HG03196 (cell line): Measurements from ENCODE around the gene SYTL5.

ENCODE experiments used
- ATAC-seq: cut with Tn5 transposase; IDR thresholded peaks from one replicate; pipeline ENCODE4 v1.9.1; 2021; ENCODE audit not compliant: unreplicated experiment

Gene SYTL5

DNA sequence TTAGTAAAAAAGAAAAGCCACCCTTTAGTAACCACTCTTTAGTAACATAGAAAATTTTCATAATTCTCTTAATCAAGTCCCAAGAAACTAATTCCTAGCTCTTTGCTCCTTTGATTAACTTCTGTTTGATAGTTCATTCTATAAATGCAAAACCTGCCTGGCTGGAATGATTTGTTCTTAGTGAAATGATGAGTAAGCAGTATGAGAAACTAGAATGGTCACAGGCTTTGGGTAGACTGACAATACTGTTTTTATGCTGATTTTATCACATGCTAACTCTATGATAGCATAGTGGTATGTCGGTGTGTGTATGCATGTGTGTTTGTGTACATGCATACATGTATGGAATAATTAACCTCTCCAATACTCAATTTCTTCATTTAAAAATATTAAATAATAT lies 81.2 kb downstream of the SYTL5 start:
- ATAC-seq, result no peak

DNA sequence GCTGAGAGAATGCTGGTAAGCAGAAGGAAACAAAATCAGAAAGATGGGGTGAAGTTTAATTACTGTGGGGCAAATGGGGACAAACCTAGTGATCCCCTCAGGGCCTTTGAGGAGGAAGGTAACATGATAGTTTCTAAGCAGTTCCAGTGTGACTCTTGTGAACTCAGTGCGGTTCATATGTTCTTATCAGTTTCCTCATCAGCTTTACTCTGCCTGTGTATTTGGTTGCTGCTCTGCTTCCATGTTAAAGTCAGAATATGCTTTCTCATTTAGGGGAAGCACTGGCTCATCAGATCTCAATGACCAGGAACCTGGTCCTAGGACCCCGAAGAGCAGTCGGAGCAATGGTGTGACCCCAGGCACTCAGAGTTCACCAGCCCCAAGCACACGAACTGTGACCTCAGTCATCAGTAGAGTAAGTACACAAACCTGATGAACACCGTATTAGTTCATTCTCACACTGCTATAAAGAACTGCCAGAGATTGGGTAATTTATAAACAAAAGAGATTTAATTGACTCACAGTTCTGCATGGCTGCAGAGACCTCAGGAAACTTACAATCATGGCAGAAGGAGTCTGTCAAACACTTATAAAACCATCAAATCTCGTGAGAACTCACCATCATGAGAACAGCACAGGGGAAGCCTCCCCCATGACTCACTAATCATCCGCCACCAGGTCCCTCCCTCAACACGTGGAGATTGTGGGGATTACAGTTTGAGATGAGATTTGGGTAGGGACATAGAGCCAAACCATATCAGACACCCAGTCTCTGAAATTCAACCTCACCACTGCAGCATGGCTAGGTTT lies 83.0 kb downstream of the SYTL5 start:
- no peak for ATAC-seq

DNA sequence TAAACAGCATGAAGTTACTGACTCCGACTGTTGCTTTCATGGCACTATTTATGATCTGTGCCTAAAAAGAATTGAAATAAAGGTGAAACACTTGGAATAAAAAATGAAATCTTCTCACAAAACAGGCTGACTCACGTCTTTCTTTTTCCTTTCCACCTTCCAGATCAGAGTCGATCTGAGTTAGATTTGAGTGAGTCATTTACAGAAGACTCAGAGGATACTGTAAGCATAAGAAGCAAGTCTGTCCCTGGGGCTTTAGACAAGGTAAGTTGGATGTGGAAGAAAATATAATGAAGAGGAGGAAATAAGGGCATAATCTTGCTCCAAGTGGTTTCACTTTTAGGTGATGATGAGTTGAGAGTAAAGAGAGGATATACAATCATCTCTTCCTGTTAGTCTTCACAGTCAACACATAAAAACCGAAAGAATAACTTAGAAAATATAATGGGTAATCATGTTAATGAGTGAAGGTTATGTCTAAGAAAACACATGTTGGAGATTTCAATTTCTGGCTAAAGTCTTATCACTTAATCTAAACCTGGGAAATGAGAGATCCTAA lies 89.7 kb downstream of the SYTL5 start:
- no peak for ATAC-seq

DNA sequence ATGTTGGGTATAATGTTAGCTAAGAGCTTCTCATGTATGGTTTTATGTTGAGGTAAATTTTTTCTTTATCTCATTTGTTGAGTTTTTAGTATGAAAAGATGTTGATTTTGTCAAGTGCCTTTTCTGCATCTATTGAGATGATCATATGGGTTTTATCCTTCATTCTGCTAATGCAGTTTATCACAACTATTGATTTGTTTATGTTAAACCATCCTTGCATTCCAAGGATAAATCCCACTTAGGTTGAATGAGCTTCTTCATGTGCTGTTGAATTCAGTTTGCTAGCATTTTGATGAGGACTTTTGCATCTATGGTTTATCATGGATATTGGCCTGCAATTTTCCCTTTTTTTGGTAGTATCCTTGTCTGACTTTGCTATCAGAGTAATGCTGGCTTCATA lies 93.3 kb downstream of the SYTL5 start:
- no peak for ATAC-seq

DNA sequence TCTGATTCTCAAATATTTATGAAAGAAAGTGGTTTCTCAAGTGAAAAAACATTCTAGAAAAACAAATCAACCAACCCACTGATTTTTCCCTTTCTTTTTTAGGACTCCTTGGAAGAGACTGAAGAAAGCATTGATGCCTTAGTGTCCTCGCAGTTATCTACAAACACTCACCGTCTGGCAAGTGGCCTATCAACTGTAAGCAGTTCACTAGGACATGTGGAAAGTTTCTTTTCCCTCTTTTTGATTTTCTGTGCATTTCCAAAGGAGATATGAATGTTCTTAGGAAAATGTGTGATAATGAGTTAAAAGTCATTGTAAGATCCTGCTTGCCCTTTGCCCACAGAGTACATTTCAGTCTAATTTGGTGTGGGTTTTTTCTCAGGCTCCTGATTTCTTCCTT lies 95.9 kb downstream of the SYTL5 start:
- ATAC-seq, result no peak

DNA sequence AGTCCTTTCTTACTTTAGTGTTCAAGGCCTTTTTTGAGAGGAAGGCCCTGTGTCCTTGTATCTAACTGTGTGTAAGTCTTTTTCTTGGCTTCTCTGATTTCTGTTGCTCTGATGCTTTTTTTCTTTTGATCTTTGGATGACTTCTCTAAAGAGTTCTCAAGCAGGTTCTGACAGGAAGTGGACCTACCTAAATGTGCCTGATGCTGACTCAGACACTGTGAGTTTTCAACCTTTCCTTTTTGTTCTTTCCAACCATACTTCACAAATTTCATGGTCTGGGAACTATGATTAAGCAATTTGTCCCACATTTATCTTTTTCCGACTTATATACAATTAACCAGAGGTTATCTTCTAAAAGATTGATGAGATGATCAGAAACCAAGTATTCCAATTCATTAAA lies 96.5 kb downstream of the SYTL5 start:
- ATAC-seq, result no peak

DNA sequence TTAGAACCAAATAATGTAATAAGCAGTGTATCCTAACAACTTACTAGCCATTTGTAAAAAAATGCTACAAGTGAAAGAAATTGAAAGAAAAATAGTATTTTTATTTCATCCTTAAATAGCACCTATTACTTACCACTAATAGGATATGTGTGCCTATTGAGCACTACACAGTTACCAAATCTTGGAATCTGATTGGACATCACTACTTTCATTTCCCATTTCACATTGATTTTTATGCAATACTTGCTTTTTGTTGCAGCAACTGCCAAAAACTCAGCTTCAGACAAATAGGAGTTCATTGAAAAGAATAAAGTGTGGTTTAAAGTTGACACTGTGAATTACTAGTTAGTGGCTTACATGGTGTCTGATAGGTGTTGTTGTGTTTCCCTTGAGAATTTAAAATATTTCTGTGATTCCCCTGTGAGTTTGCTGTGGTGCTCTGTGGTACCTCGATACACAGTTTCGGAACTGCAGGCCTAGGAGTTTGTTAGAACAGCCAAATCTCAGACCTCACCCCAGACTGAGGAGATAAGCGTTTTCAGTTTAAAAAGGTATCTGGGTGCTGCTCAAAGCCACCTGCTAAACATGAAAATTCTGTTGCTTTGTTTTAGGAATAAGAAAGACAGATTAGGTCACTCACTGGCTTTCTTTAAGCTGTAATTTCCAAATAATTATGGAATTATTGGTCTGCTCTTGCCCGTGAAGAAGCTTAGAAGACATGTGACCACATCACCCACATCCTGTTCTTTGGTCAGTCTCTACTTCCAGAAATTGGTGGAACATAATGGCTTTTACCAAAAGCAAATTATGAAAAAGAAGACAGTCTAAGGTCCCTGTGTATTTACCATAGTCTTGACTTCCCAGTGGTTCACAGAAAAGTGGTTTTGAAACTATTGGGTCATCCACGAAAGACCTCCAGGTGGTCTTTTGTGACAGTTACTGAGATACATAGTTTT lies 97.8 kb downstream of the SYTL5 start:
- peak; percentile 92 for ATAC-seq

DNA sequence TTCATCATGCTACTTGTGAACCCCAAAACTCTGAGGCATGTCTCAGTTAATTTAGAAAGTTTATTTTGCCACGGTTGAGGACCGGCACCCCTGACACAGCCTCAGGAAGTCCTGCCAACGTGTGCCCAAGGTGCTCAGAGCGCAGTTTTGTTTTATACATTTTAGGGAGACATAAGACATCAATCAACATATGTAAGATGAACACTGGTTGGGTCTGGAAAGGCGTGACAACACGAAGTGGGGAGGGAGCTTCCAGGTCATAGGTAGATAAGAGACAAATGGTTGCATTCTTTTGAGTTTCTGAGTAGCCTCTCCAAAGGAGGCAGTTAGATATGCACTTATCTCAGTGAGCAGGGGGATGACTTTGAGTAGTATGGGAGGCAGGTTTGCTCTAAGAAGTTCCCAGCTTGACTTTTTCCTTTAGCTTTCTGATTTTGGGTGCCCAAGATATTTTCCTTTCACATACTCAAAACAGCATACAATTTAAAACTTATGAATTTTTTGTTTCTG lies 98.9 kb downstream of the SYTL5 start:
- no peak for ATAC-seq

DNA sequence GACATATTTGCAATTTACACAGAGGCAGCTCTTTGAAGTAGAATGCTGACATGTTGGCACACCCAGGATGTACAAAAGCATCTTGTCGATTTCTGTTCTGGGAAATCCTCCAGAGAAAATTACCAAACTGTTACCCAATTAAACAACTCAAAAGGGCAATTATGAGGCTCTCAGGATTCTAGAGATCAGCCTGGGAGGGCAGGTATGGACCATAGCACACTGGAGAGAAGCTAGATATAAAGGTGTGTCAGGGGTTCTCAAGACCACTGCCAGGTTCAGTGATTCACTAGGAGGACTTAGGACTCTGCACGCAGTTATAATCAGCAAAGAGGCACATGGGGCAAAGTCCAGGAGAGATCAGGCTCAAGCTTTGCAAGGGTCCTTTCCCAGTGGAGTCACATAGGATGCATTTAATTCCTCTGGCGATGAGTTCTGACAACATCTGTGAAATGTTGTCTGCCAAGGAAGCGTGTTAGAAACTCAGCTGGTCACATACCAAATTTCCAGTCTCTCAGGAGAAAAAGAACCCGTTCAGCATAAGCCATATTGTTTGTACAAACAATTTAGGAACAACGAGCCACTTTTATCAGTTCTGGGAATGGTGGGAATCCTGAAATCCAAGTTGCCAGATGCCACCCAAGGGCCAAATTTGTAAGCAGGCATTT lies 100.8 kb downstream of the SYTL5 start:
- no peak for ATAC-seq

DNA sequence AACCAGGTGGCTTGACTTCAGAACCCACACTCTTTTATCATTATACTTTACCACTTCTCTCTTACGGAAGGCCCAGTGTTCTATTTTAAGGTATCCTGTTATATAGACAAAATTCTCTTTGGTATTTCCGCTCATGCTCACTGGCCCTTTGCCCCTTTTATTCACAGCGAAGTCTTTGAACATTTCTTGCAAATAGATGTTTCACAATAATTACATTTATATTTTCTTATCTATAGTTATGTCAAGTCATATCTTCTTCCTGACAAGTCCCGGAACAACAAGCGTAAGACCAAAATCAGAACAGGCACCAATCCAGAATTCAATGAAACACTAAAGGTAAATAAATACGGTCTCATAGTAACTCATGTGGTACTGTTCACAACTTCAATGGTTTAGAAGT lies 102.0 kb downstream of the SYTL5 start:
- ATAC-seq, result no peak

DNA sequence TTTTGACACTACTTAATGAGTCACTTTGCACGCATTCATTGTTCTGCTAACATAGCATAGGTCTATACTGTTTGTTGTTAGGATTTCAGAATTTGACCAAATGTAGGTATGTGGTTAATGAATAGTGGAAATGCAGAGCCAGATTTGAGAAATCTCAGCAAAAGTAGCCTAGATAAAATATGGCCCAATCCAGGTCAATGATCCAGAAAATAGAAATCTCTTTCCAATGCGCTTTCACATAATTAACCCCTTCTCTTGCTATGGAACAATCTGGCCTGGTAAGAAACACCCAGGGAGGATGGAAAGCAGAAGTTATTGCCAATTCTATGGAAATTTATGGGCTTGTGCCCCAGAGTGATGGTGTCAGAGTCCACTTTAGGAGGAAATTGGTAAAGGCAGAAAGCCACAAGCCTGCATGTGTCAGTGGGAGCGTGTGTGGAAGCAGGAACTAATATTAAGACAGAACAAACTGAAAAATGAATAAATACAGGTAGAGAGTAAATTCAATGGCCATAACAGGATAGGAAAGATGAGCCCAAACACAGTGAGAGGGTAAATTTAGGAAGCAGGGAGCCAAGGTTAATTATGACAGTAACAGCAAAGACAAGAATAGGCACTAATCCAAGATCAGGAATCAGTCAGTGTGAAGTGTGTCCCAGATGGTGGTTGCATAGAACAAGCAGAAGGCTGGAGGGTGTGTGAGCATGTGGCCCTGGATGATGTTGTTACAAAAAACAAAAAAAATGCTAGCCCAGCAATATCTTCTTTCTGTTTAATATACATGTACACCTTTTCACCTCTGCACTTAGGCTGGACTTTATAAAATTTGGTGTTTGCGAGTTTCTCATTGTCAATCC lies 102.9 kb downstream of the SYTL5 start:
- ATAC-seq, result no peak

DNA sequence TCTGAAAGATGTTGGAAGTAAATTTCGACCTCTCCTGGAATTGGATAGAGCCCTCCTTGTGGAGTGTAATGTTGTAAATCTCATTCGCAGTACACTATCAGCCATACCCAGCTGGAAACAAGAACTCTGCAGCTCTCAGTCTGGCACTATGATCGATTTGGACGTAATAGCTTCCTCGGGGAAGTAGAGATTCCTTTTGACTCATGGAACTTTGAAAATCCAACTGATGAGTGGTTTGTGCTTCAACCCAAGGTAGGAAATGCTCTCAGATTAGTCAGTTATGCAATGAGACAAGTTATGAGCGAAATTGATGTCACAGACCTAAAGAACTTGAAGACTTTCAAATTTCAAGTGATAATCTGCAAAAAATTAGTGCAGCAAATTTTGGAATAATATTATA lies 103.9 kb downstream of the SYTL5 start:
- no peak for ATAC-seq

DNA sequence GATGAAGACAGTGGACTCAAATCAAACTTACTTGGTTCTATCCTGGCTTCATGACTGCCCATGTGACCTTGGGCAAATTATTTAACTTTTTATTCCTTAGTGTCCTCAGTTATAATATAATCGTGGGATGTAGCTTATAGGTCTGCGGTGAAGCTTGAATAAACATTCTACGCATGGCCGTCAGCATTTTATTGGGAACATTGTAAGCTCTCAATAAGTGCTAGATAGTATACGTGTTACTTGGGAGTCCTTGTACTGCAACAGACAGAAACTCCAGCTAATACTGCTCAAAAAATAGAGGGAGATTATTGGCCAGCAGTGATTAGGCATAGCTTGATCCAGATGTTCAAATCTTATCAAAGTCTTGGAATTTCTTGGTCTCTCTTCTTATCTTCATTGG lies 104.8 kb downstream of the SYTL5 start:
- no peak for ATAC-seq

DNA sequence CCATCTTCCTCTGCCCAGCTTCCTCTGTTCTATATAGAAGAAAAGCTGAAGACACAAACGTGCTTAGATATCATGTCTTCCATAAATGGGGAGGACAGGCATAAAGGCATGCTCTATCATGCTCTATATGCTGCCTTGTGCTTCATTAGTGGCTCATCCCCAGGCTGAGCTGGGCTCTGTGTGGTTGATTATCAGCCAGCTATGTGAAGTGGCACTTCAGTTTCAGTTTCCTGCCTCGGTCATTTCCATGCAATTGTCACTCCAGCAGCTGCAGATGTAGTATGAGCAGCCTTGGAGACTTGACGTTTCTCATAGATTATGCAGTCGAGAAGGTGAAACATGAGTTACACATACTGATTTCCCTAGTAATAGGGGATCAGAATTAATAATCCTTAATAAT lies 106.2 kb downstream of the SYTL5 start:
- ATAC-seq, result peak; percentile 89

DNA sequence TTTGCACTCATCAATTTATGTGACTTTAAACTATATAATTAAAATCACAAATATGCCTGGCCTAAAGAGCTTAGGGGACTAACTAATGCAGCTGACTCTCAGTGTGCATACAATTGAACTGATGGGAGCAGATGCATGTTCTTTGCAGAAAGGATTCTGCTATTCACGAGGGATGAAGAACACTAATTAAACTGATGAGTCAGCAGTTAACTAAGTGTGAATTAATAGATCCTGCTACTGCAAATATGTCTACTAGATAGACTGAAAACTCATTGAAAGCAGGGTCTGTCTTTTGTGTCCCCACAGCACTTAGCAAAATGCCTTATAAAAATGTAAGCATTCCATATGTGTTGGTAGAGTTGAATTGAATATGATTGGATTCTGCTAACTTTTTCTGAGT lies 110.4 kb downstream of the SYTL5 start:
- ATAC-seq, result no peak

DNA sequence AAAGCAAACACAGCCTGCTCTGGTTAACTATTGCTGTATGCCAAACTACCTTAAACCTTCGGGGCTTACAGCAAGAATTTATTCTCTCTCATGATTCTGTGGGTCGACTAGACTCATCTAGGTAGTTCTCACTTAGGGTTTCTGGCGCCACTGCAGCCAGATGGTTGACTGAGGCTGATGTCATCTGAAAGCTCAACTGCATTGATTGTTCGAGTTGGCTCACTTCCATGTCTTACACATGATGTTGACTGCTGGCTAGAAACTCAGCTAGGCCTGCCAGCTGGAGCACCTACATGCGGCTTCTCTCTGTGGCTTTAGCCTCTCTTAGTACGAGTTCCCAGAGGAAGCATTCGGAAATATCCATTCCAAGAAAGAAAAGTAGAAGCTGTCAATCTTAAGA lies 111.1 kb downstream of the SYTL5 start:
- ATAC-seq, result no peak

DNA sequence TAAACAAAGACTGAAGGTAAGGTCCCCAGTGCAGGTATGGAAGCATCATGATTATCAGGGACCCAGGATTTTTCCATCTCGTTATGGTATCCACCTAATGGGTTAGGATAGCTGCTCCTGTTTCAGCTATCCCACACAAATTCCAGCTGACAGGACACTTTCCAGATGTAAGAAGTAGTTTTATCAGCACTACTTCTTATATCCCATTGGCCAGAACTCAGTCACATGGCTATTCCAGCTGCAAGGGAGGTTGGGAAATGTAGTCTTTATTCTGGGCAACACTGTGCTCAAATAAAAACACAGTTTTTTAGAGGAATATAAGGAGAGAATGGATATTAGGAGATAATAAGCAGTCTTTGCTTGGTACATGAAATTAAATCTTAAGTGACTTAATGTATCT lies 117.6 kb downstream of the SYTL5 start:
- no peak for ATAC-seq

DNA sequence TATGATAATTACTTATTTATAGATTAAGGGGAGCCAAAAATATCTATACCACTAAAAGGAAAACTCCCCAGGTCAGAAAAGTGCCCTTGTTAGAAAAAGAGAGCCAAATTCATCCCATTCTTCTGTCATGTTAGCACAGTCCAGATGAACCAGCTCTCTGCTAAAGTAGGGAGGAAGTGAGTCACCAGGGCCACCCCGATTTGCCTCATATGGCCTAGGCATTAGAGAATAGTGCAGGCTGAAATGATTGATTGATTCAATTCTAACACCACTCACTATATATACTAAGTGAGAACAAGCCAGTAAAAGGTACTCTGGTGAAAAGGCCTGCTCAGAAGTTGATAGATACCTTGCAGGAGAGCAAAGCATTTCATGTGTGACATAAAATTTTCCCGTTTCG lies 119.8 kb downstream of the SYTL5 start:
- ATAC-seq, result no peak

DNA sequence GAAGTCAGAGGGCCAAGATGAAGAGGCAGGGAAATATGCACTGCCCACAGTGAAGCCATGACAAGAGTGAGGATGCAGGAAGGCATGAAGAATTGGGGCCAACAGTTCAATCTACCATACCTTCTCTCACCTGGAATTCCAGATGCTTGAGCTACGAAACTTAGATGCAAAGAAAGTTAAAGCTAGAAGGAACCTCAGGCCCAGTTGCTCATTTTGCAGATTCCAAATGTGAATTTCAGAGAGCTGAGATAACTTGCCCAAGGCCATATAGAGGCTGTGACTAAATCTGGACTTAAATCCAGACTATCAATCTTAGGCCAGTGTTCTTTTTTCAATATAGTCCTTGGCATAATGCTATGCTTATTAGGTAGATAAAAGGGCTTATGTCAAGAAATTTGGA lies 121.6 kb downstream of the SYTL5 start:
- no peak for ATAC-seq

DNA sequence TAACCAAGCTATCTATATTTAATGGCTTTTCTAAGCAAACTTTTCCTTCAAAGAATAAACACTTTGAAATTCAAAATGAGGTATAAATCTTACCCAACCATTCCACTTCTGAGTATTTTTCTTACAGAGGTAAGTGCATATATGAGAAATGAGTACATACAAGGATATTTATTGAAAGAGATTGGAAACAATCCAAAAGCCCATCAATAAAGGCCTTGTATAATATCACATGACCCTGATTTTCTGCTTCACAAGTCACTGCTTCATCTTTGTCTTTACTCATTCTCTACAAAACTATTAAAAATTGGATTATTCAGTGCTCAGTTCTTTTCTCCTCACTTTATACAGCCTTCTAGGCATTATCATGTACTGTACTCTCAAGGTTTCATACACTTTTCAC lies 123.0 kb downstream of the SYTL5 start:
- ATAC-seq, result no peak
